ENCODE measurements around the gene SLC6A7.

SLC6A7 gene

GRCh38 chr5:150155258-150156026, 34.4 kb upstream of the SLC6A7 start, which contains the start of gene PDGFRB:
TSS of gene PDGFRB (minus strand) at chr5:150155845. CDS start at chr5:150137047, 18,798 bp downstream.
- DNase-seq (ENCODE audit: low read depth): peak; percentile 5

GRCh38 chr5:150156027-150156368, 33.9 kb upstream of the SLC6A7 start:
- no peak for DNase-seq (ENCODE audit: low read depth)

- DNase-seq (ENCODE audit: low read depth): no peak
Measured at GRCh38 chr5:150156540-150156939, 33.3 kb upstream of the SLC6A7 start.

- no peak for DNase-seq (ENCODE audit: low read depth)
Measured at GRCh38 chr5:150157168-150157567, 32.7 kb upstream of the SLC6A7 start.

GRCh38 chr5:150158170-150158949, 31.5 kb upstream of the SLC6A7 start:
- no peak for DNase-seq (ENCODE audit: low read depth)

GRCh38 chr5:150159031-150159430, 30.8 kb upstream of the SLC6A7 start:
- DNase-seq (ENCODE audit: low read depth): no peak

- no peak for DNase-seq (ENCODE audit: low read depth)
Measured at GRCh38 chr5:150159741-150160179, 30.1 kb upstream of the SLC6A7 start.

- no peak for DNase-seq (ENCODE audit: low read depth)
Measured at GRCh38 chr5:150160448-150161081, 29.3 kb upstream of the SLC6A7 start.

GRCh38 chr5:150161242-150162141, 28.4 kb upstream of the SLC6A7 start:
- peak; percentile 48 for DNase-seq (ENCODE audit: low read depth)

- no peak for DNase-seq (ENCODE audit: low read depth)
Measured at GRCh38 chr5:150162142-150162513, 27.7 kb upstream of the SLC6A7 start.

GRCh38 chr5:150163035-150163434, 26.8 kb upstream of the SLC6A7 start:
- no peak for DNase-seq (ENCODE audit: low read depth)

GRCh38 chr5:150163547-150164059, 26.3 kb upstream of the SLC6A7 start:
- no peak for DNase-seq (ENCODE audit: low read depth)

GRCh38 chr5:150164211-150164980, 25.5 kb upstream of the SLC6A7 start:
- DNase-seq (ENCODE audit: low read depth): no peak

- DNase-seq (ENCODE audit: low read depth): no peak
Measured at GRCh38 chr5:150166037-150166649, 23.7 kb upstream of the SLC6A7 start.

- no peak for DNase-seq (ENCODE audit: low read depth)
Measured at GRCh38 chr5:150166650-150167511, 23.0 kb upstream of the SLC6A7 start, which contains the start of gene CDX1. TSS of gene CDX1 (plus strand) at chr5:150166778. CDS start at chr5:150166877, 99 bp downstream.

GRCh38 chr5:150167512-150167850, 22.4 kb upstream of the SLC6A7 start:
- no peak for DNase-seq (ENCODE audit: low read depth)

- DNase-seq (ENCODE audit: low read depth): no peak
Measured at GRCh38 chr5:150167908-150168307, 22.0 kb upstream of the SLC6A7 start.

GRCh38 chr5:150168864-150169263, 21.0 kb upstream of the SLC6A7 start:
- no peak for DNase-seq (ENCODE audit: low read depth)

- no peak for DNase-seq (ENCODE audit: low read depth)
Measured at GRCh38 chr5:150172145-150172544, 17.7 kb upstream of the SLC6A7 start.

All from stimulated activated CD4-positive, alpha-beta T cell treated with anti-CD3 and anti-CD28 coated beads, Interleukin-2, amount 100 ng/mL, for 4 hours (primary cell).